Left forelimb (tissue), 1 donor: ENCODE results near the gene AGAP3.

Source experiments
- DNase-seq: peaks from one replicate; pipeline ENCODE4 v3.0.0-alpha.2; 2018; ENCODE audit warnings: low spot score

AGAP3 gene

GRCh38 chr7:151074817-151075661 lies 11.2 kb upstream of the AGAP3 start:
- DNase-seq: no peak

GRCh38 chr7:151075662-151075971 lies 10.7 kb upstream of the AGAP3 start:
- DNase-seq: no peak

GRCh38 chr7:151075978-151076426 lies 10.3 kb upstream of the AGAP3 start:
- no peak for DNase-seq

- DNase-seq: no peak
Measured at GRCh38 chr7:151076863-151077704, 9.2 kb upstream of the AGAP3 start.

- DNase-seq: no peak
Measured at GRCh38 chr7:151077705-151078232, 8.5 kb upstream of the AGAP3 start.

- no peak for DNase-seq
Measured at GRCh38 chr7:151078233-151079040, 7.8 kb upstream of the AGAP3 start.

- DNase-seq: no peak
Measured at GRCh38 chr7:151079199-151079910, 6.9 kb upstream of the AGAP3 start.

GRCh38 chr7:151080067-151080521 lies 6.2 kb upstream of the AGAP3 start:
- DNase-seq: no peak

GRCh38 chr7:151080522-151081169 lies 5.6 kb upstream of the AGAP3 start, which contains the start of gene FASTK:
TSS of gene FASTK (minus strand) at chr7:151080809. CDS start at chr7:151080766, 43 bp downstream.
- DNase-seq: peak; percentile 93

- DNase-seq: no peak
Measured at GRCh38 chr7:151081170-151082101, 4.8 kb upstream of the AGAP3 start.

- no peak for DNase-seq
Measured at GRCh38 chr7:151082141-151083070, 3.9 kb upstream of the AGAP3 start.

- DNase-seq: peak; percentile 86
Measured at GRCh38 chr7:151083071-151083823, 3.0 kb upstream of the AGAP3 start, which contains the start of gene TMUB1. TSS of gene TMUB1 (minus strand) at chr7:151083493. CDS start at chr7:151082563, 930 bp downstream.

GRCh38 chr7:151083824-151084160 lies 2.5 kb upstream of the AGAP3 start:
- no peak for DNase-seq

- no peak for DNase-seq
Measured at GRCh38 chr7:151085329-151085690, 965 bp upstream of the AGAP3 start.

- DNase-seq: no peak
Measured at GRCh38 chr7:151086802-151087244, 548 bp downstream of the AGAP3 start.

- DNase-seq: no peak
Measured at GRCh38 chr7:151087245-151088018, 1.2 kb downstream of the AGAP3 start.
